ENCODE results near the gene TSGA10IP. TPM values are rescaled to one million over a fixed set of nuclear protein-coding genes. Genes with fewer than 3 reads are reported as not detected.

The TSGA10IP gene
- polyA plus RNA-seq, 1 experiment: not detected

DNA sequence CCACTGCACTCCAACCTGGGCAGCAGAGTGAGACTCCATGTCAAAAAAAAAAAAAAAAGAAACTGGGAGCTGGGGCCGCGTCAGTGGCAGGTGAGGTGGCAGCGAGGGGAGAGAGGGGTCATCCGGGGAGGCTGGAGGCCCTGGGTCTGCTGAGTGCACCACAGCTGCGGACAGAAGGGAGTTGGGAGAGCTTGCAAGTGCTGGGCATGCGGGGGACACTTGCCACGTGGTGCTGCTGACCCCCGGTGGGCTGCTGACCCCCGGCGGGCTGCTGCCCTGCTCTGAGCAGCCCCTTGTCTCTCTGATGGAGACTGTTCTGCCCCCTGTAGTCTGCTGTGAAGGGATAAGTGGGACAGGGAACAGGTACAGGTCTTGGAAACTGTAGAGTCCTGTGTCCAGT lies 23.4 kb upstream of the TSGA10IP start:
- CTCF ChIA-PET: interaction anchor here (1.0 to 2.0 kb wide), 3 partner anchors 33 to 101 kb away, joined by 3 to 8 read pairs (median 4); partner anchors contain the start of gene FIBP
- TF ChIP-seq, protein P1, sequence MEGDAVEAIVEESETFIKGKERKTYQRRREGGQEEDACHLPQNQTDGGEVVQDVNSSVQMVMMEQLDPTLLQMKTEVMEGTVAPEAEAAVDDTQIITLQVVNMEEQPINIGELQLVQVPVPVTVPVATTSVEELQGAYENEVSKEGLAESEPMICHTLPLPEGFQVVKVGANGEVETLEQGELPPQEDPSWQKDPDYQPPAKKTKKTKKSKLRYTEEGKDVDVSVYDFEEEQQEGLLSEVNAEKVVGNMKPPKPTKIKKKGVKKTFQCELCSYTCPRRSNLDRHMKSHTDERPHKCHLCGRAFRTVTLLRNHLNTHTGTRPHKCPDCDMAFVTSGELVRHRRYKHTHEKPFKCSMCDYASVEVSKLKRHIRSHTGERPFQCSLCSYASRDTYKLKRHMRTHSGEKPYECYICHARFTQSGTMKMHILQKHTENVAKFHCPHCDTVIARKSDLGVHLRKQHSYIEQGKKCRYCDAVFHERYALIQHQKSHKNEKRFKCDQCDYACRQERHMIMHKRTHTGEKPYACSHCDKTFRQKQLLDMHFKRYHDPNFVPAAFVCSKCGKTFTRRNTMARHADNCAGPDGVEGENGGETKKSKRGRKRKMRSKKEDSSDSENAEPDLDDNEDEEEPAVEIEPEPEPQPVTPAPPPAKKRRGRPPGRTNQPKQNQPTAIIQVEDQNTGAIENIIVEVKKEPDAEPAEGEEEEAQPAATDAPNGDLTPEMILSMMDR (IDR thresholded peaks at IDR 0.05; ENCODE audit: low read depth, low read length): no peak

DNA sequence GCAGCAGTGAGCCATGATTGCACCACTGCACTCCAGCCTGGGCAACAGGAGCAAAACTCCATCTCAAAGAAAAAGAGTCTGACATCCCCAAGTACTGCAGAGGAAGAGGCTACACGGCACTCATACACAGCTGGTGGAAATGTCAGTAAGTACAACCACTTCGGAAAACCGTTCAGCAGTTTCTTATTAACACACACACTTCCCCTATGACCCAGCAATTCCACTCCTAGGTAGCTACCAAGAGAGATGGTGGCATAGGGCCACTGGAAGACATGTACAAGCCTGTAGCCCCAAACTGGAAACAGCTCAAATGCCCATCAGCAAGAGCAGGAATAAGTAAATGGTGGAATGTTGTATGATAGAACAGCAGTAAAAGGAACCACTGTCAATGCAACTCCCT lies 22.7 kb upstream of the TSGA10IP start:
- CTCF ChIA-PET: interaction anchor here (2.0 kb wide), 1 partner anchor 100 kb away, joined by 4 read pairs; no protein-coding TSS in a partner anchor
- H3K4me3 ChIP-seq (ENCODE audit: low read depth, low read length): no peak overlapping the region
- POLR2A ChIA-PET: interaction anchor here (0.9 kb wide), 1 partner anchor 22 kb away, joined by 3 read pairs; the partner anchor contains the start of gene FOSL1
- DNase-seq (ENCODE audit: low read depth, low spot score): no peak
- H3K27me3 ChIP-seq (ENCODE audit: control insufficient read depth, insufficient read depth, low read length): no peaks in the 10 kb centered on the region
- TF ChIP-seq, protein P1 (IDR thresholded peaks at IDR 0.05; ENCODE audit: low read depth, low read length): no peak
- H3K9me3 ChIP-seq (ENCODE audit: control insufficient read depth, insufficient read depth, low read length): peaks cover 10% of the 10 kb centered on the region; the same call in 1 of the 2 replicates
- H3K27ac ChIP-seq (ENCODE audit: low read depth, low read length): no peak overlapping the region

More for the DNA sequence above, 23.4 kb upstream of the TSGA10IP start:
- H3K27me3 ChIP-seq (ENCODE audit: control insufficient read depth, insufficient read depth, low read length): no peaks in the 10 kb centered on the region
- H3K4me3 ChIP-seq (ENCODE audit: low read depth, low read length): no peak overlapping the region
- H3K27ac ChIP-seq (ENCODE audit: low read depth, low read length): peak overlapping the region; percentile 52
- no peak for DNase-seq (ENCODE audit: low read depth, low spot score)
- POLR2A ChIA-PET: interaction anchor here (0.5 to 1.8 kb wide), 4 partner anchors 21 to 31 kb away, joined by 3 to 7 read pairs (median 4); partner anchors contain the start of genes CCDC85B and FOSL1
- H3K9me3 ChIP-seq (ENCODE audit: control insufficient read depth, insufficient read depth, low read length): peaks cover 11% of the 10 kb centered on the region; the same call in 1 of the 2 replicates

DNA sequence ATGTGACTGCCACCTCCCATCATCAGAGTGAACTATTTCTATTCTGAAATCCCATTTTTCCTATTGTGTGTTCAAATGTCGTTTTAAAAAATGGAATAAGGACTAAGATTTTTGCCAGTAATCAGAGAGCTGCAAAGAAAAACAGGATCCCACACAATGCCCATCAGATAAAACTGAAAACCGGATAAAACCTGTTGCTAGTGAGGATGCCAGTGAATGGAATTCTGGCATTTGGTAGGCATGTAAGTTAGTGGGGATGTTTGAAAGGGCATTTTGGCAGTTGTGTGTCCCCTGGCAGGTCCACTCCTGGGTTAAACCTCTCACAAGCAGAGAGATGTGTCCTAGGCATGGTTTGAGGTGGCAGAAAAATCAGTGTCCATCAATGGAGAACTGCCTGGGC lies 19.9 kb upstream of the TSGA10IP start:
- CTCF ChIA-PET: interaction anchor here (1.0 kb wide), 1 partner anchor 37 kb away, joined by 3 read pairs; no protein-coding TSS in a partner anchor

DNA sequence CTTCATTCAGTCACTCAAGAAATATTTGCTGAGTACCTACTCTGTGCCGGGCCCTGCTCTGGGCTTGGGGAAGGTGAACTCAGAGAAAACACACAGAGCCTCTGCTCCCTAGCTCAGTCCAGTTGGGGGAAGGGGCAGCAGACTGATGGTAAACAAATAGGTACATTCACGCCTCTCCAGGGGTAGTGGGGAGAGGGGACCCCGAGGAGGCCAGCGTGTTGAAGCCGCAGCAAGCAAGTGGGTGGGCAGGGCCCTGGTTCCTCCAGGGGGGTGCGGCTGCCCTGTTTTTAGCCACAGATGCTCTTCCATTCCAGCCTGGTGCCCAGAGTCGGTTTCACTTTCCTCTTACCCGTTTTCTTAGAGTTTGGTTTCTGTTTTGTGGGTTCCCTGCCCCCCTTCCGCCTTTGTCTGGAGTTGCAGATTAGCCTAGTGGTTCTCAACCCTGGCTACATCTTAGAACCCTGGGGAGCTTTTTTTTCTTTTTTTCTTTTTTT lies 17.3 kb upstream of the TSGA10IP start:
- POLR2A ChIA-PET: interaction anchor here (1.4 kb wide), 1 partner anchor 12 kb away, joined by 5 read pairs; no protein-coding TSS in a partner anchor
- H3K9me3 ChIP-seq (ENCODE audit: control insufficient read depth, insufficient read depth, low read length): no peaks in the 10 kb centered on the region
- no peak overlapping the region for H3K27ac ChIP-seq (ENCODE audit: low read depth, low read length)
- no peak overlapping the region for H3K4me3 ChIP-seq (ENCODE audit: low read depth, low read length)
- no peaks in the 10 kb centered on the region for H3K27me3 ChIP-seq (ENCODE audit: control insufficient read depth, insufficient read depth, low read length)
- DNase-seq (ENCODE audit: low read depth, low spot score): no peak
- CTCF ChIA-PET: interaction anchor here (0.6 kb wide), 2 partner anchors 9 to 26 kb away, joined by 3 read pairs; no protein-coding TSS in a partner anchor
- TF ChIP-seq, protein P1 (IDR thresholded peaks at IDR 0.05; ENCODE audit: low read depth, low read length): no peak

More for the DNA sequence above, 19.9 kb upstream of the TSGA10IP start:
- POLR2A ChIA-PET: no interaction called here
- no peak overlapping the region for H3K4me3 ChIP-seq (ENCODE audit: low read depth, low read length)
- no peak for DNase-seq (ENCODE audit: low read depth, low spot score)
- no peaks in the 10 kb centered on the region for H3K27me3 ChIP-seq (ENCODE audit: control insufficient read depth, insufficient read depth, low read length)
- H3K9me3 ChIP-seq (ENCODE audit: control insufficient read depth, insufficient read depth, low read length): no peaks in the 10 kb centered on the region; the same call in 1 of the 2 replicates
- peak overlapping the region; percentile 21 for H3K27ac ChIP-seq (ENCODE audit: low read depth, low read length)
- TF ChIP-seq, protein P1 (IDR thresholded peaks at IDR 0.05; ENCODE audit: low read depth, low read length): no peak

DNA sequence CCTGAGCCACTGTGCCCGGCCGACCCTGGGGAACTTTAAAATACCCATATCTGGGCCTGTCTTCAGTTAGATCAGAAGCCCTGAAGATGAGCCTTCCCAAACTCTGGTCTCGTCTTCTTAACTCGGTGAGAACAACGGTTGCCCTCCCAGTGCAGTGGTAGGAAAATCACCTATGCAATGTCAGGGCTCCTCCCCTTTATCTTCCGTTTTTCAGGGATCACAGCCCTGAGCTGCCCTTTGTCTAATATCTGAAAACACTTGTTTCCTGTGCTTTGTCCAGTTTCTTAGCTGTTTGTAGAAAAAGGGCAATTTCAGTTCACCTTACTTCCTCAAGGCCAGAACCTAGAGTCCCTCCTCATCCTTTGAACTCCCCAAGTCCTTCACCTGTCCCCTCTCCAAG lies 16.6 kb upstream of the TSGA10IP start:
- H3K27ac ChIP-seq (ENCODE audit: low read depth, low read length): no peak overlapping the region
- POLR2A ChIA-PET: no interaction called here
- TF ChIP-seq, protein P1 (IDR thresholded peaks at IDR 0.05; ENCODE audit: low read depth, low read length): no peak
- H3K4me3 ChIP-seq (ENCODE audit: low read depth, low read length): no peak overlapping the region
- no peak for DNase-seq (ENCODE audit: low read depth, low spot score)
- CTCF ChIA-PET: no interaction called here
- H3K9me3 ChIP-seq (ENCODE audit: control insufficient read depth, insufficient read depth, low read length): no peaks in the 10 kb centered on the region
- H3K27me3 ChIP-seq (ENCODE audit: control insufficient read depth, insufficient read depth, low read length): no peaks in the 10 kb centered on the region
